Activated CD4-positive, alpha-beta memory T cell treated with anti-CD3 and anti-CD28 coated beads, Interleukin-2, amount 10 ng/mL, durations not matched to agents 7 days and 5 days (primary cell): ENCODE data around the gene TINAGL1. TPM values are rescaled to one million over a fixed set of nuclear protein-coding genes. Genes with fewer than 3 reads are reported as not detected.
"Not testable (repeated sequence)": the region's sequence is repeated elsewhere in the genome, so short reads cannot be mapped to it uniquely, and the experiment has no call there.

ENCODE experiments used
- CTCF ChIA-PET: fragments of 350-600 bp; sonication (Branson Sonifier 250); formaldehyde crosslinking; loops from one replicate; lab custom pipeline; 2021; ENCODE audit warnings: antibody characterized with exemption, inconsistent platforms; lab: Charles Lee
- POLR2A ChIA-PET: fragments of 350-600 bp; sonication (Branson Sonifier 250); formaldehyde crosslinking; loops from one replicate; lab custom pipeline; 2021; ENCODE audit warnings: antibody characterized with exemption; lab: Charles Lee
- DNase-seq: peaks from one replicate; pipeline ENCODE4 v3.0.0-alpha.2; 2020
- H3K27ac Mint-ChIP-seq: one replicate; pipeline ENCODE4 v1.8.0; 2021; ENCODE audit warnings: mild to moderate bottlenecking, mixed read lengths
- H3K27me3 Mint-ChIP-seq: one replicate; pipeline ENCODE4 v1.8.0; 2021; ENCODE audit warnings: mixed read lengths
- H3K36me3 Mint-ChIP-seq: one replicate; pipeline ENCODE4 v1.8.0; 2021; ENCODE audit warnings: low read depth, mixed read lengths
- H3K4me1 Mint-ChIP-seq: one replicate; pipeline ENCODE4 v1.8.0; 2021; ENCODE audit warnings: mixed read lengths
- H3K4me3 Mint-ChIP-seq: one replicate; pipeline ENCODE4 v1.8.0; 2021; ENCODE audit warnings: mild to moderate bottlenecking, mixed read lengths
- H3K9me3 Mint-ChIP-seq: one replicate; pipeline ENCODE4 v1.8.0; 2021; ENCODE audit warnings: mixed read lengths
- total RNA-seq, 2 experiments: library from RNA; stranded (reverse); gene quantifications; one replicate each; pipeline ENCODE4 v1.2.3, GENCODE V29; 2021

Gene TINAGL1
- total RNA-seq, 2 experiments from 2014 or later = not detected

DNA sequence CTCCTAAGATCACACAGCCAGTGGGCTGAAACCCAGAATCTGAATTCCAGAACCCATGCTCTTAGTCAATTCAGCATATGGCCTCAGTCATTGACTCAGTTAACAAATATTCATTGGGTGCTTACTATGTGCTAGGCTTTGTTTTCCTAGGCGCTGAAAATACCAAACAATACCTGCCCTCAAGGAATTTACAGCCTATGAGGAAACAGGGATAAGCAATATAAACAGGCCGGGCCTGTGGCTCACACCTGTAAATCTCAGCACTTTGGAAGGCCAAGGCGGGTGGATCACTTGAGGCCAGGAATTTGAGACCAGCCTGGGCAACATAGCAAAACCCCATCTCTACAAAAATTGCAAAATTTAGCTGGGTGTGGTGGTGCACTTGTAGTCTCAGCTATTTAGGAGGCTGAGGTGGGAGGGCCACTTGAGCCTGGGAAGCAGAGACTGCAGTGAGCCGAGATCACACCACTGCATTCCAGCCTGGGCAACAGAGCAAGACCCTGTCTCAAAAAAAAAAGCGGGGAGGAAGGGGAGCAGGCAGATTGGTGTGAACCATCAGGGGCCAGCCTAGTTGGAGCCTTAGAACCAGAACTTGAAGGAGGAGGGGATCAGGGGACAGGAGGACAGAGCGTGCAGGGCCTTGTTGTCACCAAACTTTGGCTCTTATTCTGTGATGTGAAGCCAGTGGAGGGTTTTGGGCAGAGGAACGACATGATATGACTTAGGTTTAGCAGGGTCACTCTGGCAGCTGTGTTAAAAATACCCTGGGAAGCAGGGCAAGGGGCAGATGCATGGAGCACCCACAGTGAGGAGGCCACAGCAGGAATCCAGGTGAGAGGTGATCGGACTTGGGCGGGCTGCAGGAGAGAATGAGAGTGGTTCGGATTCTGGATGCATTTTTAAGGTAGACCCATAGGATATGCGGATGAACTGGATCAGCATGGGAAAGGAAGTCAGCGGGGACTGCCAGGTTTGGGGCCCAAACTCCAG lies 5.8 kb downstream of the TINAGL1 start:
- CTCF ChIA-PET = interaction anchor here (0.6 kb wide), 1 partner anchor 387 kb away, joined by 3 read pairs; no protein-coding TSS in a partner anchor

DNA sequence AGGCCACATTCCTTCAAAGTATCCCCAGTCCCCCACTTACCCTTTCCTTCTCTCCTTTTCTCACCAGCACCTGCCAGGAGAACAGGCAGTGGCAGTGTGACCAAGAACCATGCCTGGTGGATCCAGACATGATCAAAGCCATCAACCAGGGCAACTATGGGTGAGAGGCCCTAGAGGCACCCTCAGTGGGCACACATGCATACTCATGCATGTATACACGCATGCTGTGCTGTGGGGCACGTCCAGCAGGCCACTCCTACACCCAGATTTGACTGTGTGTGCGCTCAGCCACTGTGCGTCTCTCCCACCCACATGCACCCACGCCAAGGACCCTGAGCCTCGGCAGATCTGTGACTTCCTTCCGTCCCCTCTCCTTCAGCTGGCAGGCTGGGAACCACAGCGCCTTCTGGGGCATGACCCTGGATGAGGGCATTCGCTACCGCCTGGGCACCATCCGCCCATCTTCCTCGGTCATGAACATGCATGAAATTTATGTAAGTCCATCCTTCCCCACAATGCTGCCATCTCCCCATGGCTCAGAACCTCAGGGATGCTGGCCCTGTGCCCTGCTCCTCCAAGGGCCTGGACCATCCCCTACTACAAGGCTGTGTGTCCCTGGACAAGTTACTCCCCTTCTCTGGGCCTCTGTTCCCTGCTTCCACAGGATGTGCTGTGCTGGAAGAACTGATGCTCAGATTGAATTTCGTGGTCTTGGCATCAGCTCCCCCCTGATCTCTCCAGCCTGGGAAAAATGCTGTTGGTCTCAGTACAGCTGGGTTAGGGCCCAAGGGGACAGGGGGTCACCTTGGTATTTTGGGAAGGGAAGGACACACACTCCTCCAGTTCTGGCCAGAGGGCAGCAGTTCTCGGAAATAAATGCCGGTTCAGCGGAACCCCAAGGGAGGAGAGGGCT lies 7.0 kb downstream of the TINAGL1 start:
- Mint-ChIP-seq H3K9me3 (no peaks in the 10 kb centered on the region), H3K27ac (no peak overlapping the region), H3K4me1 (peaks cover 2% of the 10 kb centered on the region), H3K27me3 (peaks cover 5% of the 10 kb centered on the region), H3K4me3 (no peak overlapping the region), H3K36me3 (no peaks in the 10 kb centered on the region)
- ChIA-PET POLR2A (no interaction called here), CTCF (no interaction called here)
- no peak for DNase-seq

More for the DNA sequence above, 5.8 kb downstream of the TINAGL1 start:
- Mint-ChIP-seq H3K36me3 (no peaks in the 10 kb centered on the region), H3K9me3 (no peaks in the 10 kb centered on the region), H3K27ac (no peak overlapping the region), H3K4me3 (no peak overlapping the region), H3K27me3 (peaks cover 1% of the 10 kb centered on the region), H3K4me1 (no peaks in the 10 kb centered on the region)
- DNase-seq = no peak
- POLR2A ChIA-PET = no interaction called here

DNA sequence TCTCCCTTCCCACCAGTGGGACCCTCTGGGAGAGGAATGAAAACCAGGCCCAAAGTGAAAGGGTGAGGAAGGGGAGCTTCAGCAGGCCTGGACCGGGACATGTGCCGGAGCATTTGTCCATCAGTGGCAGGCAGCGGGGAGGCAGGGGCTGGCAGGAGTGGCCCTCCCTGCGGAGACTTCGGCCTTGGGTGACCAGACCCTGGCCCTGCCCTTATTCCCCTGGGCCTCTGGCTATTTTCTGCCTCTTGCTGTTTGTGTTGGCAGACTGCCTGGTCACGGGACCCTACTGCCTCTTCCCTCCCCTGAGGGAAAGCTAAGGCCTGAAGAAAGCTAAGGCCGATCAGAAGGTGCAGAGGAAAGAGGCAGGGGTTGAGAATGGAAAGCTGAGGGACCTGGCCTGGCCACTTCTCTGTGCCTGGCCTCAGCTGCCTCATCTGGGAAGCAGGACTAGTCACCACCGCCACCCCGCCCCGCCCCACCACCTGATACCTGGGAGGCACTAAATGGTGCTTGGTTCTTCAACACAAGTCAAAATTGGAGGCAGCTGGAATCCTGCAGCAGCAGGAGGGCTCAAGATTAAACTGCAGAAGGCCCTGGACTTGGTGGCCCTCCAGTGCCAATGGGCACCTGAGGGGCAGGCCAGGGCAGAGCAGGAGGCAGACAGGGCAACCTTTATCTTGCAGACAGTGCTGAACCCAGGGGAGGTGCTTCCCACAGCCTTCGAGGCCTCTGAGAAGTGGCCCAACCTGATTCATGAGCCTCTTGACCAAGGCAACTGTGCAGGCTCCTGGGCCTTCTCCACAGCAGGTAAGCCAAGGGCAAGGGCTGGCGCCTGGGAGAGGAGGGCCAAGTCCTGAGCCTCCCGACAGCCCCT lies 7.9 kb downstream of the TINAGL1 start:
- POLR2A ChIA-PET = no interaction called here
- no peak overlapping the region for H3K4me3 Mint-ChIP-seq

DNA sequence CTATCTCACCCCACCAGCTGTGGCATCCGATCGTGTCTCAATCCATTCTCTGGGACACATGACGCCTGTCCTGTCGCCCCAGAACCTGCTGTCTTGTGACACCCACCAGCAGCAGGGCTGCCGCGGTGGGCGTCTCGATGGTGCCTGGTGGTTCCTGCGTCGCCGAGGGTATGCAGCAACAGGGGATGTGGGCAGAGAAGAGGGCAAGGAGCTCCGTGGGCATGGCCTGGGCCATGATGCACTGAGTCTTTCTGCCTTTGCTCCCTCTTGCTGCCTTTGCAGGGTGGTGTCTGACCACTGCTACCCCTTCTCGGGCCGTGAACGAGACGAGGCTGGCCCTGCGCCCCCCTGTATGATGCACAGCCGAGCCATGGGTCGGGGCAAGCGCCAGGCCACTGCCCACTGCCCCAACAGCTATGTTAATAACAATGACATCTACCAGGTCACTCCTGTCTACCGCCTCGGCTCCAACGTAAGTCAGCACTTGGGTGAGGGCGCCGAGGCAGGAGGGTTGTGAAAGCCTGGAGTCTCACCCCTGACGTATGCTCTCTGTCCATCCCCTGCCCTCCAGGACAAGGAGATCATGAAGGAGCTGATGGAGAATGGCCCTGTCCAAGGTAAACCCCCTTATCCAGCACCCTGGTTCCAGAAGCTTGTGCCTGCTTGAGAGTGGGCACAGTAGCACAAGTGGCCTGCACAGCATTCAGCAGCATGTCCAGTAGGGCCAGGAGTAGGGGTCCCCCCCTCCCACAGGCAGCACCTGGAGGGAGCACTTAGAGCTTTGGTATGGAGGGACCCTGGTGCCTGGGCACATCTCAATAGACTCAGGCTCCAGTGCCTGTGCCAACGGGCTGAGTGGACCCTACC lies 8.8 kb downstream of the TINAGL1 start:
- H3K27ac Mint-ChIP-seq = no peak overlapping the region
- ChIA-PET CTCF (no interaction called here), POLR2A (no interaction called here)
- peak; percentile 12 for DNase-seq
- H3K4me1 Mint-ChIP-seq = peaks cover 2% of the 10 kb centered on the region
- H3K4me3 Mint-ChIP-seq = no peak overlapping the region
- H3K27me3 Mint-ChIP-seq = peaks cover 9% of the 10 kb centered on the region
- no peaks in the 10 kb centered on the region for H3K9me3 Mint-ChIP-seq
- no peaks in the 10 kb centered on the region for H3K36me3 Mint-ChIP-seq

More for the DNA sequence above, 7.9 kb downstream of the TINAGL1 start:
- peaks cover 2% of the 10 kb centered on the region for H3K4me1 Mint-ChIP-seq
- CTCF ChIA-PET = no interaction called here
- no peaks in the 10 kb centered on the region for H3K9me3 Mint-ChIP-seq
- no peaks in the 10 kb centered on the region for H3K36me3 Mint-ChIP-seq
- peak; percentile 12 for DNase-seq
- H3K27me3 Mint-ChIP-seq = peaks cover 7% of the 10 kb centered on the region
- no peak overlapping the region for H3K27ac Mint-ChIP-seq

DNA sequence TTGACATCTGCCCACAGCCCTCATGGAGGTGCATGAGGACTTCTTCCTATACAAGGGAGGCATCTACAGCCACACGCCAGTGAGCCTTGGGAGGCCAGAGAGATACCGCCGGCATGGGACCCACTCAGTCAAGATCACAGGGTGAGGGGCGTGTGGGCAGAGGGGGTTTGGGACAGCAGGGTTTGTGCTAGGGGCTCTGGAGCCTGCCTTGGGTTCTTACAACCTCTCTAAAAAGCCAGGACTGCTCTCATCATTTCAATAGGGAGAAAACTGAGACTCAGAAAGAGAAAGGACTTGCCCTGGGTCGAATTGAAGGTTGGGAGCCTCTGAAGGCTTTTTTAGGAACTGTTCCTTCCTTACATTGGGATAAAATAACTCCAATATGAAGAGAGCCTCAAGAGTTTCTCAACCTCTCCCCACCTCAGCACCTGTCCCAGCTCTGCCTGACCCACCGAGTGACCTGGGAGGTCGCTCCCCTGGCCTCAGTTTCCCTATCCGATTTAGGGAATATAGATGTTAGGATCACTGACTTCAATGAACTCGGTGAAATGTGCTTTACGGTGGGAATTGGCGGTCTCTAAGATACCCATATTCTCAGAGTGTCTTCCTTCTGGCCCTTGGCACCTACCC lies 9.5 kb downstream of the TINAGL1 start:
- Mint-ChIP-seq H3K4me1 (peaks cover 2% of the 10 kb centered on the region), H3K4me3 (no peak overlapping the region), H3K9me3 (no peaks in the 10 kb centered on the region), H3K27ac (no peak overlapping the region), H3K27me3 (peaks cover 12% of the 10 kb centered on the region), H3K36me3 (no peaks in the 10 kb centered on the region)
- CTCF ChIA-PET = interaction anchor here (1.0 kb wide), 1 partner anchor 37 kb away, joined by 4 read pairs; no protein-coding TSS in a partner anchor
- POLR2A ChIA-PET = no interaction called here
- DNase-seq = peak; percentile 1

DNA sequence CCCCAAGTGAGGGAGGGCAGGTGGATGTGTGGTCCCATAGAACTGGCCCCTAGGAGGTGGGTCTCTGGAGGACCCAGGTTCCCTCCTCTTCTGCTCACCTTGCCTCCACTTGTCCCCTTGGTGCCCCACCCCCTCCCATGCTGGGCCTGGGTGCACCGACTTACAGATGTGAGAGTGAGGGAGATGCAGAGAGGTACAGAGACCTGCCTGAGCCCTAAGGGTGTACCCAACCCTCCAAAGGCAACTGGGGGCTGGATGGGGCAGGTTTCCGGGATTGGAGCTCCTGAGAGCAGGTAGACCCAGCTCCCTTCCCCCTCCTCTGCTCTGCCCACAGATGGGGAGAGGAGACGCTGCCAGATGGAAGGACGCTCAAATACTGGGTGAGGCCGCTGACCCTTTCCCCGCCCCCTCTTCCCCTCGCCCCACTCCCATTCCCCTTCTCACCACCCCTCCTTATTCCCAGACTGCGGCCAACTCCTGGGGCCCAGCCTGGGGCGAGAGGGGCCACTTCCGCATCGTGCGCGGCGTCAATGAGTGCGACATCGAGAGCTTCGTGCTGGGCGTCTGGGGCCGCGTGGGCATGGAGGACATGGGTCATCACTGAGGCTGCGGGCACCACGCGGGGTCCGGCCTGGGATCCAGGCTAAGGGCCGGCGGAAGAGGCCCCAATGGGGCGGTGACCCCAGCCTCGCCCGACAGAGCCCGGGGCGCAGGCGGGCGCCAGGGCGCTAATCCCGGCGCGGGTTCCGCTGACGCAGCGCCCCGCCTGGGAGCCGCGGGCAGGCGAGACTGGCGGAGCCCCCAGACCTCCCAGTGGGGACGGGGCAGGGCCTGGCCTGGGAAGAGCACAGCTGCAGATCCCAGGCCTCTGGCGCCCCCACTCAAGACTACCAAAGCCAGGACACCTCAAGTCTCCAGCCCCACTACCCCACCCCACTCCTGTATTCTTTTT lies 10.3 kb downstream of the TINAGL1 start:
- ChIA-PET POLR2A (no interaction called here), CTCF (interaction anchor here (1.0 to 1.1 kb wide), 2 partner anchors 38 to 54 kb away, joined by 3 to 4 read pairs; no protein-coding TSS in a partner anchor)
- H3K4me3 Mint-ChIP-seq = no peak overlapping the region
- DNase-seq = peak; percentile 14
- peaks cover 14% of the 10 kb centered on the region for H3K27me3 Mint-ChIP-seq
- no peak overlapping the region for H3K27ac Mint-ChIP-seq
- H3K36me3 Mint-ChIP-seq = no peaks in the 10 kb centered on the region
- peaks cover 2% of the 10 kb centered on the region for H3K4me1 Mint-ChIP-seq
- no peaks in the 10 kb centered on the region for H3K9me3 Mint-ChIP-seq

DNA sequence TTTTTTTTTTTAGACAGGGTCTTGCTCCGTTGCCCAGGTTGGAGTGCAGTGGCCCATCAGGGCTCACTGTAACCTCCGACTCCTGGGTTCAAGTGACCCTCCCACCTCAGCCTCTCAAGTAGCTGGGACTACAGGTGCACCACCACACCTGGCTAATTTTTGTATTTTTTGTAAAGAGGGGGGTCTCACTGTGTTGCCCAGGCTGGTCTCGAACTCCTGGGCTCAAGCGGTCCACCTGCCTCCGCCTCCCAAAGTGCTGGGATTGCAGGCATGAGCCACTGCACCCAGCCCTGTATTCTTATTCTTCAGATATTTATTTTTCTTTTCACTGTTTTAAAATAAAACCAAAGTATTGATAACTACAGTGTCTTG lies 11.0 kb downstream of the TINAGL1 start:
- H3K27me3 Mint-ChIP-seq = peaks cover 19% of the 10 kb centered on the region
- POLR2A ChIA-PET, H3K9me3 Mint-ChIP-seq, H3K4me1 Mint-ChIP-seq, H3K36me3 Mint-ChIP-seq, H3K4me3 Mint-ChIP-seq, H3K27ac Mint-ChIP-seq: not testable (repeated sequence)
- DNase-seq = peak; percentile 4
- CTCF ChIA-PET = interaction anchor here (1.0 to 1.1 kb wide), 4 partner anchors 8 to 202 kb away, joined by 3 to 4 read pairs (median 3); no protein-coding TSS in a partner anchor

DNA sequence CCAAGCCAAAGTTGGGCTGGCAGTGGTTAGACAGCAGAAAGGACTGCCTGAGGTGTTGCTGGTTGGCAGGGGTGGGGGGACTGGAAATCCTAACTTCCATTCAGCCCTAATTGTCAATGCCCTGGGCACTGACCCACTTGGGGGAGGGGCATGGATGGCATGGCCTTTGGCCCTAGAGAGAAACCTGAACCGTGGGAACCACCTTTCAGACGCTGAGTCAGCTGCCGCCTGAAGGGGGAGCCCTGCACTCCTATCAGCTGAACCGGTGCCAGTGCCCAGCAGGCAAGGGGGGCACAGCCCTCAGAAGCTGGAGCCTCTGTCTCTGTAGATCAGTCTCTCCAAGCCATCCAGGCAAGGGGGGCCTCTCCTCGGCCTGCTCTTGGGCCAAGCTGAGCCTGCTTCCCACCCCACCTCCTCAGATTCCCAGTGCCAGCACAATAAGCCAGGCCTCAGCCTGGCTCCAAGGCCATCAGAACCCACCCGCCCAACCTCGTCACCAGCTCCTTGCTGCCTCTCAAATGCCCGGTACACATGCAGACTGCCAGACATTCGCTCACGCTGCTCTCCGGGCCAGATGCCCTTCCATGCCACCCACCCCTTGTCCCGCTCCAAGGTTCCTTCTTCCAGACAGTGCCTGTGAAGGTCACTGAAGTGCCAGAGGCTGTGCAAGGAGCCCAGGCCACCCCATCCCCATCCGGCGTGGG lies 11.6 kb downstream of the TINAGL1 start:
- H3K36me3 Mint-ChIP-seq = no peaks in the 10 kb centered on the region
- no peaks in the 10 kb centered on the region for H3K9me3 Mint-ChIP-seq
- DNase-seq = peak; percentile 54
- H3K27me3 Mint-ChIP-seq = peaks cover 19% of the 10 kb centered on the region
- H3K4me1 Mint-ChIP-seq = peaks cover 2% of the 10 kb centered on the region
- H3K4me3 Mint-ChIP-seq = no peak overlapping the region
- H3K27ac Mint-ChIP-seq = no peak overlapping the region
- POLR2A ChIA-PET = no interaction called here
- CTCF ChIA-PET = interaction anchor here (1.0 to 1.1 kb wide), 4 partner anchors 9 to 201 kb away, joined by 3 to 4 read pairs (median 3); no protein-coding TSS in a partner anchor

DNA sequence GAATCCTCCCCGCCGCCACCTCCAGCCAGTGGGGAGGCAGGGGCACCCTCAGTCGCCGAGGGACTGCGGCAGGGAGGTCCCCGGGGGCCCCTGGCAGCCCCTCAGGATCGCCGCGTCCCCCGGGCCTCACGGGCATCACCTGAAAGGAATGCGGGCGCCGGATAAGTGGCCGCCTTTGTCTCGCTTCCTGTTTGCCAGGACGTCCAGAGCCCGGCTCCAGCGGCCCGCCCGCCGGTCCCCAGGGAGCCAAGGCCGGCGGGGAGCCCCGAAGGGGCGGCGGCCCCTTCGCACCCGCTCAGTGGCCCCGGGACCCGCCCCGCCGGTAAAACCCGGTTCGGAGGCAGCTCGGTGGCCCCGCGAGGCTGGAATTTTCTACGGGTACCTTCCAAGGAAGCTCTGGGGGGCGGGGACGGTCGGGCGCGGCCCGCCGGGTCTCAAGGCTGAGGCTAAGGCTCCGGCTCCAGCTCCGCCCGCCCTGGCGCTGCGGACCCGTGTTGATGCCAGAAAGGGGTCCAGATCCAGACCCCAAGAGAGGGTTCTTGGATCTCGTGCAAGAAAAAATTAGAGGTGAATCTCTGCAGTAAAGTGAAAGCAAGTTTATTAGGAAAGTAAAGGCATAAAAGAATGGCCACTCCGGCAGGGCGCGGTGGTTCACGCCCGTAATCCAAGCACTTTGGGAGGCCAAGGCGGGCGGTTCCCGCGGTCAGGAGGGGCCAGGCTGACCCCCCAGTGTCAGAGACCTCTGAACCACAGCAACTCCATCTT lies 12.6 kb downstream of the TINAGL1 start:
- no peaks in the 10 kb centered on the region for H3K36me3 Mint-ChIP-seq
- CTCF ChIA-PET = no interaction called here
- peak; percentile 12 for DNase-seq
- no peak overlapping the region for H3K27ac Mint-ChIP-seq
- peaks cover 22% of the 10 kb centered on the region for H3K27me3 Mint-ChIP-seq
- H3K4me1 Mint-ChIP-seq = peaks cover 2% of the 10 kb centered on the region
- no peak overlapping the region for H3K4me3 Mint-ChIP-seq
- H3K9me3 Mint-ChIP-seq = no peaks in the 10 kb centered on the region
- POLR2A ChIA-PET = no interaction called here
